NCI-H2107 treated with DMSO at 0.1 percent for 48 hours (cell line): ENCODE measurements around the gene KIF3C.
A peak's percentile ranks its signal among the peaks of the same experiment; 100 is the strongest.

Experiments used
- DNase-seq: peaks from one replicate; lab custom pipeline; 2025; ENCODE audit not compliant: unreplicated experiment; lab: John Stamatoyannopoulos, UW

The KIF3C gene

GRCh38 chr2:25878361-25879132 lies 103.8 kb downstream of the KIF3C start, which contains the start of gene ASXL2:
Gene ASXL2, minus strand, starts transcription at chr2:25878487. Its CDS starts 265 bp downstream, at chr2:25878222.
- DNase-seq: peak; percentile 95

DNA sequence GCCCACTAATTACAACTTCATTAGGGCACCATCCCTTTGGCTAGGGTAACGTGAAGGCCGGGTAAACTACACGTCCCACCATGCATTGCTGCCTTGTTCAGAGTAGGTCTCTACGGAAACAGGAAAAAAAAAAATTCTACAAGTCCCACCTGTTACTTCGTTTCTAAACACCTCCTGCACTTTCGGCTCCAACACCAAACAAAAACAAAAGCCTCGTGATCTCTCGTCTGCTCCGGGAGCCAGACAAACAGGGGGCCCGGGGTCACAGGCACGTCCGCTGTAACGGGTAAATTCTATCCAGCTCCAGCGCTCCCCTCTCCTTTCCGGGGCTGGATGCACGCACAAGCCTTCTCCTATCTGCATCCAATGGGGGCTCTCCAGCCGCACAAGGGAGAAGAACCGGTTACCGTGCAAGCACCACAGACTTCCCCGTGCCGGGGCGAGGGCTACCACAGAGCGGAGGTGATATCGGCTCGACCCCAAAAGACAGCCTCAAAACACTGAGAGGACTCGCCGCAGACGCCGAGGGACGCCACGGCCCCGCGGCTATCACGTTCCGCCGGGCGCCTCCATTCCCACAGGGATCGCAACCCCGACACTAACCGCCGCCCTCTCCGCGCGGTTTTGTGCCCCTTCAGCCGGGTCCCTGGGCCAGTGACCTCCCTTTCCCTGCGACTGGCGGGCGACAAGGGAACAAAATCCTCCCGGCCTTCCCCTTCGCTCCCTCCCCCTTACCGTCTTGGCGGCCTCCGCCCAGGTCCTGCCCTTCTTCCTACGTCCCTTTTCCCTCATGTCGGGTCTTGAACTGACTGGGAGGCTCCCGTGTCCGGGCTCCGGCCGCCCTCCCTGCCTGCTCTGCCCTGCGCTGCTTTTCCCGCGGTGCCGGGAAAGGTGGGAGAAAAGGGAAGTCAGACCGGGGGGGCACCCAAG lies 104.6 kb downstream of the KIF3C start:
- peak; percentile 67 for DNase-seq
